HG02759 (cell line): ENCODE results near the gene HOXC9.
A peak's percentile ranks its signal among the peaks of the same experiment; 100 is the strongest.
"Not testable (repeated sequence)": the region's sequence is repeated elsewhere in the genome, so short reads cannot be mapped to it uniquely, and the experiment has no call there.

ENCODE experiments used
- ATAC-seq: cut with Tn5 transposase; IDR thresholded peaks from one replicate; pipeline ENCODE4 v1.9.1; 2021; ENCODE audit warnings: mild to moderate bottlenecking, moderate library complexity; ENCODE audit not compliant: unreplicated experiment

HOXC9 gene

GRCh38 chr12:54036620-54037359 lies 36.8 kb downstream of the HOXC9 start:
- peak; percentile 49 for ATAC-seq

GRCh38 chr12:54037360-54038283 lies 37.7 kb downstream of the HOXC9 start:
- no peak for ATAC-seq

- ATAC-seq = no peak
Measured at GRCh38 chr12:54038284-54038870, 38.4 kb downstream of the HOXC9 start.

- ATAC-seq = no peak
Measured at GRCh38 chr12:54038871-54039414, 39.0 kb downstream of the HOXC9 start.

GRCh38 chr12:54039417-54040147 lies 39.6 kb downstream of the HOXC9 start:
- ATAC-seq = no peak

- ATAC-seq = no peak
Measured at GRCh38 chr12:54040148-54040494, 40.2 kb downstream of the HOXC9 start.

- no peak for ATAC-seq
Measured at GRCh38 chr12:54040648-54041047, 40.7 kb downstream of the HOXC9 start.

- ATAC-seq = no peak
Measured at GRCh38 chr12:54041097-54041690, 41.2 kb downstream of the HOXC9 start.

- ATAC-seq = not testable (repeated sequence)
Measured at GRCh38 chr12:54042033-54042432, 42.1 kb downstream of the HOXC9 start.

- no peak for ATAC-seq
Measured at GRCh38 chr12:54042970-54043853, 43.3 kb downstream of the HOXC9 start.

- no peak for ATAC-seq
Measured at GRCh38 chr12:54044425-54045103, 44.6 kb downstream of the HOXC9 start.

GRCh38 chr12:54045401-54045800 lies 45.4 kb downstream of the HOXC9 start:
- ATAC-seq = no peak

GRCh38 chr12:54045868-54046521 lies 46.0 kb downstream of the HOXC9 start:
- ATAC-seq = no peak

GRCh38 chr12:54046809-54047159 lies 46.8 kb downstream of the HOXC9 start:
- ATAC-seq = no peak

GRCh38 chr12:54047160-54047963 lies 47.4 kb downstream of the HOXC9 start:
- no peak for ATAC-seq

GRCh38 chr12:54047964-54048303 lies 48.0 kb downstream of the HOXC9 start:
- ATAC-seq = no peak

GRCh38 chr12:54048406-54049093 lies 48.6 kb downstream of the HOXC9 start:
- no peak for ATAC-seq
